ENCODE measurements around the gene ADAMTS9.

The ADAMTS9 gene

GRCh38 chr3:64563751-64564150 lies 124.0 kb downstream of the ADAMTS9 start:
- H3K36me3 ChIP-seq (replicated peaks in 1 of 2; ENCODE audit: control insufficient read depth in 2 of 2, insufficient read depth in 2 of 2, low read length in 2 of 2), result peaks cover 0 to 2% of the 10 kb centered on the region in 2 donors
- H3K4ac ChIP-seq (ENCODE audit: low read length), result no peak overlapping the region
- H3K4me2 ChIP-seq (ENCODE audit: insufficient read depth, low read length, poor library complexity, severe bottlenecking), result no peak overlapping the region
- H3K23ac ChIP-seq (ENCODE audit: low read depth, low read length, poor library complexity), result no peak overlapping the region
- H3K9ac ChIP-seq (ENCODE audit: low read depth, low read length, poor library complexity), result no peak overlapping the region
- no peak overlapping the region for H2BK15ac ChIP-seq (ENCODE audit: low read length)
- H4K8ac ChIP-seq (ENCODE audit: low read depth, low read length), result no peak overlapping the region
- H3K79me1 ChIP-seq (ENCODE audit: low read depth, low read length), result no peaks in the 10 kb centered on the region
- no peak overlapping the region for H3K4me3 ChIP-seq (ENCODE audit: low read length in 2 of 2)
- H2AK5ac ChIP-seq (ENCODE audit: low read depth, low read length), result no peak overlapping the region
- no peak overlapping the region for H3K18ac ChIP-seq (ENCODE audit: low read length)
- peak overlapping the region; percentile 7 for H2AFZ ChIP-seq (ENCODE audit: low read length)
- H2BK12ac ChIP-seq (ENCODE audit: low read length), result no peak overlapping the region
- H3K27me3 ChIP-seq (ENCODE audit: control insufficient read depth in 3 of 3, insufficient read depth in 3 of 3, low read depth in 1 of 3, low read length in 3 of 3), result no peaks in the 10 kb centered on the region
- H2BK5ac ChIP-seq (ENCODE audit: low read length), result no peak overlapping the region
- DNase-seq (ENCODE audit: low spot score), result no peak
- H3K27ac ChIP-seq (replicated peaks; ENCODE audit: low read length), result peak overlapping the region; percentile 32
- no CpG with 5 or more reads among the region's 3 CpGs for WGBS, 2 donors (ENCODE audit: extremely low coverage in 2 of 2, insufficient read length in 2 of 2, insufficient replicate concordance in 1 of 2)
- H3K4me1 ChIP-seq (ENCODE audit: control insufficient read depth in 2 of 2, insufficient read depth in 1 of 2, low read depth in 1 of 2, low read length in 2 of 2), result peaks cover 12 to 15% of the 10 kb centered on the region in 2 donors
- no peaks in the 10 kb centered on the region for H3K9me3 ChIP-seq (replicated peaks in 1 of 2; ENCODE audit: control insufficient read depth in 2 of 2, insufficient read depth in 1 of 2, low read depth in 1 of 2, low read length in 2 of 2)
- H4K91ac ChIP-seq (ENCODE audit: low read depth, low read length, poor library complexity), result no peak overlapping the region
- H3K14ac ChIP-seq (ENCODE audit: low read length), result no peak overlapping the region
- no peak overlapping the region for H2BK120ac ChIP-seq (ENCODE audit: low read depth, low read length)

GRCh38 chr3:64561868-64562267 lies 125.9 kb downstream of the ADAMTS9 start:
- Histone ChIP-seq H3K4me2 (ENCODE audit: insufficient read depth, low read length, poor library complexity, severe bottlenecking) (no peak overlapping the region), H3K23ac (ENCODE audit: low read depth, low read length, poor library complexity) (no peak overlapping the region), H2BK5ac (ENCODE audit: low read length) (no peak overlapping the region), H2BK15ac (ENCODE audit: low read length) (no peak overlapping the region), H4K8ac (ENCODE audit: low read depth, low read length) (no peak overlapping the region), H3K4me1 (ENCODE audit: control insufficient read depth in 2 of 2, insufficient read depth in 1 of 2, low read depth in 1 of 2, low read length in 2 of 2) (peaks cover 12 to 15% of the 10 kb centered on the region in 2 donors), H4K91ac (ENCODE audit: low read depth, low read length, poor library complexity) (no peak overlapping the region), H3K79me1 (ENCODE audit: low read depth, low read length) (no peaks in the 10 kb centered on the region), H3K4ac (ENCODE audit: low read length) (no peak overlapping the region), H2BK12ac (ENCODE audit: low read length) (no peak overlapping the region), H3K9ac (ENCODE audit: low read depth, low read length, poor library complexity) (no peak overlapping the region), H2BK120ac (ENCODE audit: low read depth, low read length) (no peak overlapping the region), H3K36me3 (replicated peaks in 1 of 2; ENCODE audit: control insufficient read depth in 2 of 2, insufficient read depth in 2 of 2, low read length in 2 of 2) (peaks cover 0 to 6% of the 10 kb centered on the region in 2 donors), H3K4me3 (ENCODE audit: low read length in 2 of 2) (no peak overlapping the region), H2AFZ (ENCODE audit: low read length) (no peak overlapping the region), H3K27ac (replicated peaks; ENCODE audit: low read length) (no peak overlapping the region), H3K18ac (ENCODE audit: low read length) (no peak overlapping the region), H3K9me3 (replicated peaks in 1 of 2; ENCODE audit: control insufficient read depth in 2 of 2, insufficient read depth in 1 of 2, low read depth in 1 of 2, low read length in 2 of 2) (no peaks in the 10 kb centered on the region), H3K14ac (ENCODE audit: low read length) (no peak overlapping the region), H3K27me3 (ENCODE audit: control insufficient read depth in 3 of 3, insufficient read depth in 3 of 3, low read depth in 1 of 3, low read length in 3 of 3) (no peaks in the 10 kb centered on the region), H2AK5ac (ENCODE audit: low read depth, low read length) (no peak overlapping the region)
- no peak for DNase-seq (ENCODE audit: low spot score)
- WGBS, 2 donors (ENCODE audit: extremely low coverage in 2 of 2, insufficient read length in 2 of 2, insufficient replicate concordance in 1 of 2), result no CpG with 5 or more reads among the region's 2 CpGs

DNA sequence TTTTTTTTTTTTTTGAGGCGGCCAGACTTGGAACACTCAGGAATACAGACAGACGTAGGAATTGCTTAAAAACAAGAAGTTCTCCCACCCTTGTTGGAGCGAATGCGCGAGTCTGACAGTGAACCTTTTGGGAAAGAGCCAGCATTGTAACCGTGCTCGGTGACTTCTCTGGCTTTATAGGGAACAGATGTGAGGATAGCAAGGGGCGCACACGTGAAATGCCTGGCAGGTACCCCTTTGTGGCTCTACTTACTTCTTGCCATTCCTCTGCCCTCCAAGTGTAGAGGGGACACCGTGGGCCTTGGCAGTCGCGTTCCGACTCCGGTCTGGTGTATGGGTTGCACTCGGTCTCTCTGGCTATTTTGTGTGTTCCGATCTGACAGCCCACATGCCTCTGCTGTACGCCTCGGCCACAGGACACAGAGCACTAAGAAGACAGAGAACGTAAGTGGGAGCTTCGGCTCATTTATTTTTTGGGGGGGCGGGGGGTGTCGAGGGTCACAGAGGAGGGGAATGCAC lies 126.4 kb downstream of the ADAMTS9 start:
- H3K36me3 ChIP-seq (replicated peaks in 1 of 2; ENCODE audit: control insufficient read depth in 2 of 2, insufficient read depth in 2 of 2, low read length in 2 of 2), result peaks cover 0 to 6% of the 10 kb centered on the region in 2 donors
- no peak overlapping the region for H4K91ac ChIP-seq (ENCODE audit: low read depth, low read length, poor library complexity)
- no peak overlapping the region for H3K4me2 ChIP-seq (ENCODE audit: insufficient read depth, low read length, poor library complexity, severe bottlenecking)
- H2BK12ac ChIP-seq (ENCODE audit: low read length), result no peak overlapping the region
- no peak overlapping the region for H3K4ac ChIP-seq (ENCODE audit: low read length)
- H3K23ac ChIP-seq (ENCODE audit: low read depth, low read length, poor library complexity), result no peak overlapping the region
- H2BK15ac ChIP-seq (ENCODE audit: low read length), result no peak overlapping the region
- no peaks in the 10 kb centered on the region for H3K27me3 ChIP-seq (ENCODE audit: control insufficient read depth in 3 of 3, insufficient read depth in 3 of 3, low read depth in 1 of 3, low read length in 3 of 3)
- no peak overlapping the region for H3K18ac ChIP-seq (ENCODE audit: low read length)
- H4K8ac ChIP-seq (ENCODE audit: low read depth, low read length), result no peak overlapping the region
- no peak overlapping the region for H3K27ac ChIP-seq (replicated peaks; ENCODE audit: low read length)
- WGBS, 2 donors (ENCODE audit: extremely low coverage in 2 of 2, insufficient read length in 2 of 2, insufficient replicate concordance in 1 of 2), result no CpG with 5 or more reads among the region's 22 CpGs
- no peak overlapping the region for H3K14ac ChIP-seq (ENCODE audit: low read length)
- no peak overlapping the region for H2AK5ac ChIP-seq (ENCODE audit: low read depth, low read length)
- H3K4me1 ChIP-seq (ENCODE audit: control insufficient read depth in 2 of 2, insufficient read depth in 1 of 2, low read depth in 1 of 2, low read length in 2 of 2), result peaks cover 12 to 15% of the 10 kb centered on the region in 2 donors
- no peak overlapping the region for H3K4me3 ChIP-seq (ENCODE audit: low read length in 2 of 2)
- H2BK5ac ChIP-seq (ENCODE audit: low read length), result no peak overlapping the region
- H3K9ac ChIP-seq (ENCODE audit: low read depth, low read length, poor library complexity), result no peak overlapping the region
- no peak for DNase-seq (ENCODE audit: low spot score)
- no peak overlapping the region for H2AFZ ChIP-seq (ENCODE audit: low read length)
- H2BK120ac ChIP-seq (ENCODE audit: low read depth, low read length), result no peak overlapping the region
- H3K79me1 ChIP-seq (ENCODE audit: low read depth, low read length), result no peaks in the 10 kb centered on the region
- H3K9me3 ChIP-seq (replicated peaks in 1 of 2; ENCODE audit: control insufficient read depth in 2 of 2, insufficient read depth in 1 of 2, low read depth in 1 of 2, low read length in 2 of 2), result no peaks in the 10 kb centered on the region

DNA sequence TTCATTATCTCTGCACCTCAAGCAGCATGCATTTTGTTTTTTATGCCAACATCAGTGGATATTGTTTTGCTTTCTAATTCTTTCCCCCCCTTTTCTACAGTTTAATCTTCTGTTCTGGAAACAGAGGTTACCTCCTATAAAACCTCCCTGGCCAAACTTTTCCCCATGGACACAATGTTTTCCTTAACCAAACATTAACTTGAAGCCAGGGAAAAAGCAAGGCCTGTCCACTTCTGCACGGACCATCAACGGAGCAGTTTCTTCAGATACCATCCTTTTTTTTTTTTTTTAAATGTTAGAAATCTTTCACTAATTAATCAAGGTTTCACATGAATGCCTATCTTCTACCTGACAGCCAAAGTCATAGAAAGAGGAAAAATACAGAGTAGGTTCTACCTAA lies 127.0 kb downstream of the ADAMTS9 start:
- H2BK12ac ChIP-seq (ENCODE audit: low read length), result no peak overlapping the region
- no peak overlapping the region for H2AK5ac ChIP-seq (ENCODE audit: low read depth, low read length)
- no peak overlapping the region for H3K23ac ChIP-seq (ENCODE audit: low read depth, low read length, poor library complexity)
- no peaks in the 10 kb centered on the region for H3K9me3 ChIP-seq (replicated peaks in 1 of 2; ENCODE audit: control insufficient read depth in 2 of 2, insufficient read depth in 1 of 2, low read depth in 1 of 2, low read length in 2 of 2)
- H3K14ac ChIP-seq (ENCODE audit: low read length), result no peak overlapping the region
- H3K27me3 ChIP-seq (ENCODE audit: control insufficient read depth in 3 of 3, insufficient read depth in 3 of 3, low read depth in 1 of 3, low read length in 3 of 3), result no peaks in the 10 kb centered on the region
- no peak overlapping the region for H3K4ac ChIP-seq (ENCODE audit: low read length)
- H4K91ac ChIP-seq (ENCODE audit: low read depth, low read length, poor library complexity), result no peak overlapping the region
- no peak overlapping the region for H3K4me2 ChIP-seq (ENCODE audit: insufficient read depth, low read length, poor library complexity, severe bottlenecking)
- peaks cover 0 to 6% of the 10 kb centered on the region in 2 donors for H3K36me3 ChIP-seq (replicated peaks in 1 of 2; ENCODE audit: control insufficient read depth in 2 of 2, insufficient read depth in 2 of 2, low read length in 2 of 2)
- no peak overlapping the region for H4K8ac ChIP-seq (ENCODE audit: low read depth, low read length)
- H2BK5ac ChIP-seq (ENCODE audit: low read length), result no peak overlapping the region
- no peak overlapping the region for H2BK15ac ChIP-seq (ENCODE audit: low read length)
- no peak for DNase-seq (ENCODE audit: low spot score)
- no peak overlapping the region for H2AFZ ChIP-seq (ENCODE audit: low read length)
- H3K9ac ChIP-seq (ENCODE audit: low read depth, low read length, poor library complexity), result no peak overlapping the region
- WGBS, 2 donors (ENCODE audit: extremely low coverage in 2 of 2, insufficient read length in 2 of 2, insufficient replicate concordance in 1 of 2), result no CpG with 5 or more reads among the region's 2 CpGs
- no peak overlapping the region for H3K27ac ChIP-seq (replicated peaks; ENCODE audit: low read length)
- no peaks in the 10 kb centered on the region for H3K79me1 ChIP-seq (ENCODE audit: low read depth, low read length)
- H3K18ac ChIP-seq (ENCODE audit: low read length), result no peak overlapping the region
- H3K4me1 ChIP-seq (ENCODE audit: control insufficient read depth in 2 of 2, insufficient read depth in 1 of 2, low read depth in 1 of 2, low read length in 2 of 2), result peaks cover 12 to 15% of the 10 kb centered on the region in 2 donors
- H3K4me3 ChIP-seq (ENCODE audit: low read length in 2 of 2), result no peak overlapping the region
- H2BK120ac ChIP-seq (ENCODE audit: low read depth, low read length), result no peak overlapping the region

Measured in neuronal stem cell (in vitro differentiated cells).